GM19328 (cell line): ENCODE results near the gene UBE2J1.

ENCODE experiments used
- ATAC-seq: cut with Tn5 transposase; IDR thresholded peaks from one replicate; pipeline ENCODE4 v1.9.1; 2021; ENCODE audit warnings: mild to moderate bottlenecking, moderate library complexity; ENCODE audit not compliant: unreplicated experiment

Gene UBE2J1

GRCh38 chr6:89291256-89291819 lies 61.2 kb downstream of the UBE2J1 start:
- ATAC-seq = no peak

- ATAC-seq = no peak
Observed at GRCh38 chr6:89290401-89291155, 61.9 kb downstream of the UBE2J1 start.

- ATAC-seq = no peak
Observed at GRCh38 chr6:89289710-89290109, 62.8 kb downstream of the UBE2J1 start.

GRCh38 chr6:89287351-89288028 lies 65.0 kb downstream of the UBE2J1 start:
- ATAC-seq = no peak

GRCh38 chr6:89286516-89286915 lies 66.0 kb downstream of the UBE2J1 start:
- ATAC-seq = no peak

- ATAC-seq = no peak
Observed at GRCh38 chr6:89284963-89285735, 67.4 kb downstream of the UBE2J1 start.

- ATAC-seq = no peak
Observed at GRCh38 chr6:89284081-89284480, 68.4 kb downstream of the UBE2J1 start.

GRCh38 chr6:89282749-89283148 lies 69.8 kb downstream of the UBE2J1 start:
- ATAC-seq = no peak

GRCh38 chr6:89281779-89282246 lies 70.7 kb downstream of the UBE2J1 start:
- ATAC-seq = peak; percentile 97

- ATAC-seq = no peak
Observed at GRCh38 chr6:89278956-89279355, 73.6 kb downstream of the UBE2J1 start.
